ENCODE data around the gene SEMA3D.

SEMA3D gene

DNA sequence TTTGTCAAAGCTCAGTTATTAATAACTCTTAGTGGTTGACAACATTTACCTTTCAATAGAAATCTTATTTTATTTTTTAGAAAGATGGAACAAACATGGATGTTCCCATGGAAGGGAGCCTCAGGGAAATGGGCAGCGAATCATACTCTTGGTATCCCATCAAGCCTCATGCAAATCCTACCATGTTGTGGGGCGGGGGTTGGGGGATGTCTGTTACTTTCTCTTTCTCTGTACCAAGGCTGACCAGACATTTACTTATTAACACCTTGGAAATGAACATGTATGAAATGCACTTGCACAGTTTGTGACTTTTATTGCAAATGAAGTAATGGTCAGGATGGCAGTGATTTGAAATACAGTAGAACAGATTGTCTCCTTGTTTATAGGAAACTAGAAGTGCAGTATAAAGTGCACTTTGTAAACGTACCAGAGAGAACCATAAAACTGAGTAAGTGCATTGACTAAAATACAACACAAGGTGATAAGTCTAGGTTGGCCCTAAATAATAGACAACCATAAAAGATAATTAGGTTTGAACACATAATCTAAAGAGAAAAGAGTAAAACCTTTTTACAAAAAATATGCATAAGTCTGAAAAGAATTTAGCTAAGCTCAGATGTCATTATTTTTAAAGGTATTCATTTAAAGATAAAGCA is 32.4 kb downstream of the SEMA3D start:
- Histone ChIP-seq H3K36me3 (ENCODE audit: control insufficient read depth, insufficient read depth, low read length) (no peaks in the 10 kb centered on the region), H3K4me1 (ENCODE audit: control insufficient read depth, insufficient read depth, low read length) (no peaks in the 10 kb centered on the region), H3K27me3 (ENCODE audit: control insufficient read depth, insufficient read depth, low read length) (no peaks in the 10 kb centered on the region), H3K9me3 (ENCODE audit: control insufficient read depth, insufficient read depth, low read length) (no peaks in the 10 kb centered on the region), H3K9ac (ENCODE audit: low read depth, low read length) (no peak overlapping the region), H3K4me3 (ENCODE audit: low read depth, low read length) (no peak overlapping the region)

DNA sequence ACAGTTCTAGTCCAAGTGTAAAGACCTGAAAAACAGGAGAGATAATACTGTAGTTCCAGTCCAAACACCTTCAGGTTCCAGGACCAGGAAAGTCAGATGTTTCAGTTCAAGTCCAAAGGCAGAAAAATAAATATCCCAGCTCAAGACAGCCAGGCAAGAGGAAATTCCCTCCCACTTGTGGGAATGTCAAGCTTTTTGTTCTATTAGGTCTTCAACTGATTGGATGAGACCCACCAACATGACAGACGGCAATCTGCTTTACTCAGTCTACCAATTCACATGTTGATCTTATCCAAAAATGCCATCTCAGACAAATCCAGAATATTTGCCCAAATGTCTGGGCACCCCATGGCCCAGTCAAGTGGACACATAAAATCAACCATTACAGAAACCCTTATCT is 33.1 kb downstream of the SEMA3D start:
- Histone ChIP-seq H3K4me3 (ENCODE audit: low read depth, low read length) (no peak overlapping the region), H3K9me3 (ENCODE audit: control insufficient read depth, insufficient read depth, low read length) (no peaks in the 10 kb centered on the region), H3K4me1 (ENCODE audit: control insufficient read depth, insufficient read depth, low read length) (no peaks in the 10 kb centered on the region), H3K27me3 (ENCODE audit: control insufficient read depth, insufficient read depth, low read length) (no peaks in the 10 kb centered on the region), H3K36me3 (ENCODE audit: control insufficient read depth, insufficient read depth, low read length) (no peaks in the 10 kb centered on the region), H3K9ac (ENCODE audit: low read depth, low read length) (no peak overlapping the region)

DNA sequence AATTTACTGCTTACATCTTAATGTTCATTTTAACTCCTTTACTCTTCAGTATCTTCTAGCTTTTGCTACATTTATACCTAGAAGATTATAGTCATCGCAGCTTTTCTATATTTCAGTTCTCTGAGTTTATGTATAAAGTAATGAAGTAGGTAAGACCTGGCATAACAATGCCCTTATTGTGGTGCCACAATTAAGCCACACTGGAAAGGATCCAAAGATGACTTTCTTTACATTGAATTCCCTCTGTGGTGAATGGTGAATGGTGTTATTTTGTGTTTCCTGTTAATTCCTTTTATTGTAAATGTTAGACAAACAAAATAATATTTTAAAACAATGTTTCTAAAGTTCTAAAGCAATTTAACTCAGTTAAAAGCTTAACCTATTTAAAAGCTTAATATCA is 36.2 kb downstream of the SEMA3D start:
- Histone ChIP-seq H3K9me3 (ENCODE audit: control insufficient read depth, insufficient read depth, low read length) (no peaks in the 10 kb centered on the region), H3K9ac (ENCODE audit: low read depth, low read length) (no peak overlapping the region), H3K27me3 (ENCODE audit: control insufficient read depth, insufficient read depth, low read length) (no peaks in the 10 kb centered on the region), H3K4me3 (ENCODE audit: low read depth, low read length) (no peak overlapping the region), H3K36me3 (ENCODE audit: control insufficient read depth, insufficient read depth, low read length) (no peaks in the 10 kb centered on the region), H3K4me1 (ENCODE audit: control insufficient read depth, insufficient read depth, low read length) (no peaks in the 10 kb centered on the region)

DNA sequence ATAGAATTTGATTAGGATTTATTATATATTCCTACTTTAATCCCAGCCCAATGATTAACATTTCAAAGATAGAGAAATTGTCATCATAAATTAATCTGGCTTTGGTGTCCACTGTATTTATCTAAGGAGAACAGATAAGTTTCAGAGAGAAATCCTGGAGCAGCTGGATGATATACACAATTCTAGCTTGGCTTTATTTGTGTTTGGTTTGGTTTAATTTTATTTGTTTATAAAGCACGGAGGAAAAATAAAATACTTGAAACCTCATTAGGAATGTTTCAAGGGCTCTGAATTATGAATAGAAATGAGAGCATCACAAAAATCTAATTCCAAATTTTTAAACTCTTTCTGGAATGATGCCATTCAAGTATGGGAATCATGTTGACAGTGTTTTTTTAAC is 42.1 kb downstream of the SEMA3D start:
- Histone ChIP-seq H3K27me3 (ENCODE audit: control insufficient read depth, insufficient read depth, low read length) (no peaks in the 10 kb centered on the region), H3K9ac (ENCODE audit: low read depth, low read length) (no peak overlapping the region), H3K4me1 (ENCODE audit: control insufficient read depth, insufficient read depth, low read length) (no peaks in the 10 kb centered on the region), H3K9me3 (ENCODE audit: control insufficient read depth, insufficient read depth, low read length) (no peaks in the 10 kb centered on the region), H3K4me3 (ENCODE audit: low read depth, low read length) (no peak overlapping the region), H3K36me3 (ENCODE audit: control insufficient read depth, insufficient read depth, low read length) (no peaks in the 10 kb centered on the region)

DNA sequence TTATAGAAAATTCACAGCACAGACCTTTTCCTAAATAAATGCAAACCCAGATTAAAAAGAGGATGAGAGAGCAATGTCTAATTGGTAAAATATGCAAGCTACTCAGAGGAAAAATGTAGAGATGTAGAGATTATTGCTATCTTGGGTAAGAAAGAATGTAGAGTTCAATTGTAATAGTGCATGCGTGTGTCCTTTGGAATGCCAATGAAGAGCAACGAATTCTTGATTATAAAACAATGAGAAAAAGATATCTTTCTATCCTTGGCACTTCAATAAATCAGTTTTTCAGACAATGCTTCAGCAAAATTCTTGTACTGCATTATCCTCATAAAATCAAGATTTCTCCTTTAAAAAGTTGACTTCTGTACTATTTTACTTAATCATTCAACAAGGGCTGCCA is 50.9 kb downstream of the SEMA3D start:
- Histone ChIP-seq H3K9me3 (ENCODE audit: control insufficient read depth, insufficient read depth, low read length) (no peaks in the 10 kb centered on the region), H3K4me1 (ENCODE audit: control insufficient read depth, insufficient read depth, low read length) (no peaks in the 10 kb centered on the region), H3K36me3 (ENCODE audit: control insufficient read depth, insufficient read depth, low read length) (no peaks in the 10 kb centered on the region), H3K9ac (ENCODE audit: low read depth, low read length) (no peak overlapping the region), H3K27me3 (ENCODE audit: control insufficient read depth, insufficient read depth, low read length) (no peaks in the 10 kb centered on the region), H3K4me3 (ENCODE audit: low read depth, low read length) (no peak overlapping the region)

DNA sequence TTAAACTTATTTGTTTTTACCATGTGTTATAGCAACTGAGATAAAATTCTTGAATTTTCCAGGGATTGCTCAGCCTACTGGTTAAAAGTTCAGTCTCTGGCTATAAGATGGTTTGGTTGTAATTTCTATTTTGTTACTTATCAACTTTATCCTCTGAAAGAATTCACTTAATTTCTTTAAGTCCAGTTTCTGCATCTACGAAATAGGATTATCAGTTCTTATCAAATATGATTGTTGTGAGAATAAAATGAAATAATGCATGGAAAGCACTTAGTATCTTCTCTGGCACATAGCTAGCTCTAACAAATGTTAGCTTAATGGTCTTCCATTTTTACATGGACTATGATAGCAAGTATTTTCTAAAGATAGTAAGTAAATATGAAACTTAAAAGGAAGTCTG is 53.3 kb downstream of the SEMA3D start:
- no peaks in the 10 kb centered on the region for H3K9me3 ChIP-seq (ENCODE audit: control insufficient read depth, insufficient read depth, low read length)
- H3K36me3 ChIP-seq (ENCODE audit: control insufficient read depth, insufficient read depth, low read length) = no peaks in the 10 kb centered on the region
- H3K9ac ChIP-seq (ENCODE audit: low read depth, low read length) = no peak overlapping the region
- no peaks in the 10 kb centered on the region for H3K4me1 ChIP-seq (ENCODE audit: control insufficient read depth, insufficient read depth, low read length)
- no peaks in the 10 kb centered on the region for H3K27me3 ChIP-seq (ENCODE audit: control insufficient read depth, insufficient read depth, low read length)
- H3K4me3 ChIP-seq (ENCODE audit: low read depth, low read length) = no peak overlapping the region

DNA sequence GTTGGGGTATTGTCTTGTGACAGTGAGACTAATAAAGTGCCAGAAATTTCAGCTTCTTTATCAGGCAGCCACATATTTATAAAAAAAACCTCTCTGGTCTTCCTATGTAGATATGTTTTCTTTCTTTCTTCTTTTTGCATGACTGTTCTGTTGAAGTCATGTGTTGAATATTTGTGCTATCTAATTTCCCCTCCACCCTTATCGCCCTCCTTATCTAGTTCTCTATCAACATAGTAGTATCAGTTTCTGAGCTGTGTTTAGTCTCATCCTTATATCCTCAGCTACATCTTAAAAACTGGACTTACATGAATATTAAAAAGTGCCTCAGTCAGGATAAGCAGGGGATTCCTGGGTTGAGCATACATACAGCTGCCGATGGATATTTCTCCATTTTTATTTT is 53.9 kb downstream of the SEMA3D start:
- Histone ChIP-seq H3K27me3 (ENCODE audit: control insufficient read depth, insufficient read depth, low read length) (no peaks in the 10 kb centered on the region), H3K4me1 (ENCODE audit: control insufficient read depth, insufficient read depth, low read length) (no peaks in the 10 kb centered on the region), H3K9me3 (ENCODE audit: control insufficient read depth, insufficient read depth, low read length) (no peaks in the 10 kb centered on the region), H3K36me3 (ENCODE audit: control insufficient read depth, insufficient read depth, low read length) (no peaks in the 10 kb centered on the region), H3K9ac (ENCODE audit: low read depth, low read length) (no peak overlapping the region), H3K4me3 (ENCODE audit: low read depth, low read length) (no peak overlapping the region)

DNA sequence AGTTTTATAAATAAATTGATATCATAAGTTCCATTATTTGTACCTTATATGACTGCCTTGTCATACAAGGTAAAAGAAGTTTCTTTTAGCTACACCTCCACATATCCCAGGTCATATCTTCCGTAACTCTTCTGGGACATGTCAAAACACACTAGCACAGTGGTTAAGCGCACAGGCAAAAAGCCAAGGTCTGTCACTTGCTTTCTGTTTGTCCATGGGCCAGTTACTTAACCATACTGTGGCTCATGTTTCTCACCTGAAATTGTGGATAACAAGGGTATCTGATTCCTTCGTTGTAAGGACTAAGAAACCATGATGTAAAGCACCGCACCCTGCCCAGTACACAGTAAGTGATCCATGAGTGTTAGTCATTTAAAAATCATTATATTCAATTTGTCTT is 56.2 kb downstream of the SEMA3D start:
- no peaks in the 10 kb centered on the region for H3K36me3 ChIP-seq (ENCODE audit: control insufficient read depth, insufficient read depth, low read length)
- no peak overlapping the region for H3K4me3 ChIP-seq (ENCODE audit: low read depth, low read length)
- H3K9ac ChIP-seq (ENCODE audit: low read depth, low read length) = no peak overlapping the region
- H3K27me3 ChIP-seq (ENCODE audit: control insufficient read depth, insufficient read depth, low read length) = no peaks in the 10 kb centered on the region
- no peaks in the 10 kb centered on the region for H3K4me1 ChIP-seq (ENCODE audit: control insufficient read depth, insufficient read depth, low read length)
- no peaks in the 10 kb centered on the region for H3K9me3 ChIP-seq (ENCODE audit: control insufficient read depth, insufficient read depth, low read length)

DNA sequence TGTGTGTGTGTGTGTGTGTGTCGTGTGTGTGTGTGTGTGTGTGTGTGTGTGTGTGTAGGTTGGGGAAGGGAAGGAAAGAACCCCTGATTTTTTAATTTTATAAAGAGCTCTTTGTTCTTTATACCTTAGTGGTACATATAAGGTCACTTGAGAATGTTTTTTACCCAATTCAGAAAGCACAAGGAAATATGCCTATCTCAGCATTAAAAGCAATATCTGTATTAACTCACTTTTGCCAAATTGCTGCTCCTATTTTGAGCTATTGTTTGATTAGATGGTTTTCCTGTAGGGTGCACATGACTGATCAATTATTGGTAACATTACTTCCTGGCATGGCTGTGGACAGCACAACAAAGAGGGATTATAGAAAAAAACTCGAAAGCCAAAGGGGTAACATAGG is 60.5 kb downstream of the SEMA3D start:
- no peaks in the 10 kb centered on the region for H3K27me3 ChIP-seq (ENCODE audit: control insufficient read depth, insufficient read depth, low read length)
- no peak overlapping the region for H3K9ac ChIP-seq (ENCODE audit: low read depth, low read length)
- H3K9me3 ChIP-seq (ENCODE audit: control insufficient read depth, insufficient read depth, low read length) = no peaks in the 10 kb centered on the region
- H3K36me3 ChIP-seq (ENCODE audit: control insufficient read depth, insufficient read depth, low read length) = no peaks in the 10 kb centered on the region
- H3K4me3 ChIP-seq (ENCODE audit: low read depth, low read length) = no peak overlapping the region
- H3K4me1 ChIP-seq (ENCODE audit: control insufficient read depth, insufficient read depth, low read length) = no peaks in the 10 kb centered on the region

DNA sequence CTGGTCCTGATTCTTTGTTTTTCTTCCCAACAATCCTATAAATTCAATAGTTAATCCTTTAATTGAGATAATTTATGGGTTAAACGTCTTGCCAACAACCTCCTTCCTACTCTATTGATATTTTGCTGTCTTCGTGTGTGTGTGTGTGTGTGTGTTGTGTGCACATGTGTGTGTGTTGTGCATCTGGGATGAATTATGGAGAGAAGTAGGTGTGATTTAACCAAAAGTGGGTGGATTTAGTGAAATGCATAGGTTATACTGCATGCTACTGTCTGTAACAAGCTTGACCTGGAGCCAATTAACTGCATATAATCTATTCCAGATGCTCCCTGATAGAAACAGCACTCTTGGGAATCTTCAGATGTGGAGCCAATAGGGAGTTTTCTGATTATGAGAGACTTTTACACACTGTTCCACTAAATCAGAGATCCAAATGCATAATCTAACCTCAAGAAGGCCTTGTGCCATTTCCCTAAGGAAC is 61.2 kb downstream of the SEMA3D start:
- no peaks in the 10 kb centered on the region for H3K4me1 ChIP-seq (ENCODE audit: control insufficient read depth, insufficient read depth, low read length)
- H3K4me3 ChIP-seq (ENCODE audit: low read depth, low read length) = no peak overlapping the region
- no peak overlapping the region for H3K9ac ChIP-seq (ENCODE audit: low read depth, low read length)
- H3K27me3 ChIP-seq (ENCODE audit: control insufficient read depth, insufficient read depth, low read length) = no peaks in the 10 kb centered on the region
- no peaks in the 10 kb centered on the region for H3K9me3 ChIP-seq (ENCODE audit: control insufficient read depth, insufficient read depth, low read length)
- no peaks in the 10 kb centered on the region for H3K36me3 ChIP-seq (ENCODE audit: control insufficient read depth, insufficient read depth, low read length)

DNA sequence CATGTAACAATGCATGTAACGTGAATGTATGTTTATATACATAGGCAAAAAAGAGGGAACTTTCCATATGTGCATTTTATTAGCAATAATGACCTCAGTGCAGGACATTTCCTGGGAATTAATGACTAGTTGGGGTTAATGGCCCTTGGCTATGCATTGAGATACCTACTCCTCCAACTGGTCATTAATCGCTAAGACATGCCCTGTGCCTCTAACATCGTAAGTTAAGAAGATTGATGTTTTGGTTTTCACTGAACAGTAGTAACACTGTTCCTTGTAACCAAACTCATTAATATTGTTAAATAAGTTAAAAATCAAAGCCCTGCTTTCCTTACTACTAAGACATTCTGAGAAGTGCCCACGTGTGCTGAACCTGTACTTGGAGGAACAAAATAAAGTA is 61.7 kb downstream of the SEMA3D start:
- Histone ChIP-seq H3K9me3 (ENCODE audit: control insufficient read depth, insufficient read depth, low read length) (no peaks in the 10 kb centered on the region), H3K9ac (ENCODE audit: low read depth, low read length) (no peak overlapping the region), H3K27me3 (ENCODE audit: control insufficient read depth, insufficient read depth, low read length) (no peaks in the 10 kb centered on the region), H3K4me1 (ENCODE audit: control insufficient read depth, insufficient read depth, low read length) (no peaks in the 10 kb centered on the region), H3K36me3 (ENCODE audit: control insufficient read depth, insufficient read depth, low read length) (no peaks in the 10 kb centered on the region), H3K4me3 (ENCODE audit: low read depth, low read length) (no peak overlapping the region)

DNA sequence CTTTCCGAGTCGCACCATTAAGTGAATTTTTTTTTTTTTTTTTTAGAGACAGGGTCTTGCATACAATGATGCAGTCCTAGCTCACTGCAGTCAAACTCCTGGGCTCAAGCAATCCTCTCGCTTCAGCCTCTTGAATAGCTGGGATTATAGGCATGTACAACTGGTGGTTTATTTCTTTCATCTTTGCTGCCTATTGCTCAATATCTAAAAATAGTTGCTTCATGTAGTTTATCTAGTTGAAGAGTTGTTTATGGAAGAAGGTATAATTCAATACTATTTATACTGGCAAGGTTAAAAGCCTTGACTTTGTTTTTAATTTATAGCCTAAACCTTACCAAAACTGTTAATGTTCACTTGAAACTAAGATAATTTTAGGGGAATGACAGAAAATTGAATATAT is 66.9 kb downstream of the SEMA3D start:
- no peaks in the 10 kb centered on the region for H3K9me3 ChIP-seq (ENCODE audit: control insufficient read depth, insufficient read depth, low read length)
- no peak overlapping the region for H3K9ac ChIP-seq (ENCODE audit: low read depth, low read length)
- H3K36me3 ChIP-seq (ENCODE audit: control insufficient read depth, insufficient read depth, low read length) = no peaks in the 10 kb centered on the region
- no peak overlapping the region for H3K4me3 ChIP-seq (ENCODE audit: low read depth, low read length)
- no peaks in the 10 kb centered on the region for H3K27me3 ChIP-seq (ENCODE audit: control insufficient read depth, insufficient read depth, low read length)
- H3K4me1 ChIP-seq (ENCODE audit: control insufficient read depth, insufficient read depth, low read length) = no peaks in the 10 kb centered on the region

Data from iPS-15b (cell line).